ENCODE measurements around the gene COLEC12. TPM values are rescaled to one million over a fixed set of nuclear protein-coding genes. Genes with fewer than 3 reads are reported as not detected.

The COLEC12 gene
- total RNA-seq, 1 experiment from 2014 or later: 0.03 TPM

- in situ Hi-C loops (cut with HindIII; ENCODE audit: low pct_unique_long_range_greater_than_20kb, low sequenced_read_pairs) (no loop called here), intact Hi-C loops (cut with micrococcal nuclease; ENCODE audit: unreplicated experiment) (loop anchor here (2.0 kb wide), 1 partner anchor 330 kb away; no protein-coding TSS in a partner anchor)
- peak; percentile 53; the same call in 1 of the 2 replicates for ATAC-seq
Measured at GRCh38 chr18:286515-287310, 213.8 kb downstream of the COLEC12 start.

GRCh38 chr18:285817-286216 is 214.7 kb downstream of the COLEC12 start:
- H3K4me3 ChIP-seq (ENCODE audit: low read depth in 2 of 2, low read length in 2 of 2): no peak overlapping the region
- no peaks in the 10 kb centered on the region for H3K9me3 ChIP-seq (ENCODE audit: control insufficient read depth, insufficient read depth, low read depth, low read length)
- in situ Hi-C loops (cut with HindIII; ENCODE audit: low pct_unique_long_range_greater_than_20kb, low sequenced_read_pairs) (no loop called here), intact Hi-C loops (cut with micrococcal nuclease; ENCODE audit: unreplicated experiment) (loop anchor here (2.0 kb wide), 1 partner anchor 331 kb away; no protein-coding TSS in a partner anchor)
- peaks cover 10% of the 10 kb centered on the region for H3K27me3 ChIP-seq (ENCODE audit: control insufficient read depth, insufficient read depth, low read length)
- BruUV-seq (replicated peaks): no TSS peak
- ChIA-PET POLR2A (no interaction called here), CTCF (no interaction called here)
- no peak overlapping the region for H3K27ac ChIP-seq (ENCODE audit: low read length)
- no peak for ATAC-seq
- DNase-seq (ENCODE audit: low read depth, low spot score): no peak
- H3K4me1 ChIP-seq (ENCODE audit: control insufficient read depth, insufficient read depth, low read length): no peaks in the 10 kb centered on the region
- no peak for TF ChIP-seq TCF7L2 (IDR thresholded peaks at IDR 0.05; ENCODE audit: low read depth, low read length)
- TF ChIP-seq POLR2AphosphoS5 (IDR thresholded peaks at IDR 0.05; ENCODE audit: low read depth, low read length): no peak
- TF ChIP-seq CTCF (IDR thresholded peaks at IDR 0.05): no peak
- no peak for TF ChIP-seq REST (IDR thresholded peaks at IDR 0.05; ENCODE audit: insufficient read depth in 1 of 2, low read depth in 2 of 2, low read length in 1 of 2)
- TF ChIP-seq SIN3A (IDR thresholded peaks at IDR 0.05; ENCODE audit: borderline replicate concordance, insufficient read depth, low read depth, low read length): no peak
- no peaks in the 10 kb centered on the region for H3K36me3 ChIP-seq (ENCODE audit: control insufficient read depth, insufficient read depth, low read length)

More at GRCh38 chr18:286515-287310, 213.8 kb downstream of the COLEC12 start:
- POLR2A ChIA-PET: no interaction called here
- no peaks in the 10 kb centered on the region for H3K9me3 ChIP-seq (ENCODE audit: control insufficient read depth, insufficient read depth, low read depth, low read length)
- H3K27me3 ChIP-seq (ENCODE audit: control insufficient read depth, insufficient read depth, low read length): peaks cover 10% of the 10 kb centered on the region
- TF ChIP-seq CTCF (IDR thresholded peaks at IDR 0.05): peak; percentile 71; the same call in 1 of the 2 replicates
- no peak for TF ChIP-seq REST (IDR thresholded peaks at IDR 0.05; ENCODE audit: insufficient read depth in 1 of 2, low read depth in 2 of 2, low read length in 1 of 2)
- TF ChIP-seq SIN3A (IDR thresholded peaks at IDR 0.05; ENCODE audit: borderline replicate concordance, insufficient read depth, low read depth, low read length): no peak
- no peak for TF ChIP-seq POLR2AphosphoS5 (IDR thresholded peaks at IDR 0.05; ENCODE audit: low read depth, low read length)
- H3K4me3 ChIP-seq (ENCODE audit: low read depth in 2 of 2, low read length in 2 of 2): no peak overlapping the region
- no peaks in the 10 kb centered on the region for H3K4me1 ChIP-seq (ENCODE audit: control insufficient read depth, insufficient read depth, low read length)
- BruUV-seq (replicated peaks): no TSS peak
- DNase-seq (ENCODE audit: low read depth, low spot score): no peak
- CTCF ChIA-PET: no interaction called here
- H3K36me3 ChIP-seq (ENCODE audit: control insufficient read depth, insufficient read depth, low read length): no peaks in the 10 kb centered on the region
- H3K27ac ChIP-seq (ENCODE audit: low read length): no peak overlapping the region

Measured in Panc1 (cell line).